Endothelial cell of umbilical vein (primary cell): ENCODE measurements around the gene ZMYM4. TPM values are rescaled to one million over a fixed set of nuclear protein-coding genes. Genes with fewer than 3 reads are reported as not detected.

ENCODE experiments used
- BruUV-seq: library from RNA; stranded (reverse); fragments of 400-500 nt; replicated peaks from 2 replicates; lab custom pipeline; 2021; lab: Mats Ljungman, UMichigan
- CTCF ChIA-PET: fragments of 300-600, 350-600 bp; sonication (Branson Sonifier 250); formaldehyde crosslinking; loops from one replicate; lab custom pipeline; 2021; ENCODE audit warnings: antibody characterized with exemption, inconsistent platforms; lab: Charles Lee
- POLR2A ChIA-PET: fragments of 300-600, 350-600 bp; sonication (Branson Sonifier 250); formaldehyde crosslinking; loops from one replicate; lab custom pipeline; 2021; ENCODE audit warnings: antibody characterized with exemption, inconsistent platforms; lab: Charles Lee
- DNase-seq: peaks from one replicate; pipeline ENCODE4 v3.0.0-alpha.2; 2011; ENCODE audit warnings: low read depth, low spot score
- FAIRE-seq: peaks from 2 replicates; lab custom pipeline; 2011; peaks lifted over from hg19 to GRCh38; lab: Jason Lieb, UNC
- H2AFZ ChIP-seq: 2 replicates; pipeline ENCODE4 v1.6.0; 2012; ENCODE audit warnings: low read depth, low read length, control low read depth, inconsistent platforms
- H3K27ac ChIP-seq: 2 replicates; pipeline ENCODE4 v1.5.1; 2011; ENCODE audit warnings: low read depth, mild to moderate bottlenecking, control low read depth, low read length, moderate library complexity; ENCODE audit not compliant: insufficient read depth
- H3K27me3 ChIP-seq, 2 experiments: 2 replicates each; pipeline versions ENCODE4 v1.6.0 to v1.6.1; 2011; ENCODE audit warnings: low read length in 2 of 2, mixed read lengths in 1 of 2; ENCODE audit not compliant: control insufficient read depth in 2 of 2, insufficient read depth in 2 of 2
- H3K36me3 ChIP-seq, 2 experiments: 2 replicates in 1 of 2; 3 replicates in 1 of 2; pipeline ENCODE4 v1.5.1; 2011; ENCODE audit warnings: low read length in 2 of 2, mild to moderate bottlenecking in 1 of 2, moderate library complexity in 1 of 2; ENCODE audit not compliant: control insufficient read depth in 2 of 2, insufficient read depth in 2 of 2; ENCODE audit errors: extremely low read depth in 1 of 2
- H3K4me1 ChIP-seq: 3 replicates; pipeline ENCODE4 v1.5.1; 2011; ENCODE audit warnings: mild to moderate bottlenecking, low read length; ENCODE audit not compliant: control insufficient read depth, insufficient read depth; ENCODE audit errors: extremely low read depth
- H3K4me2 ChIP-seq: 2 replicates; pipeline ENCODE4 v1.6.1; 2011; ENCODE audit warnings: low read length, control low read depth, mixed read lengths; ENCODE audit not compliant: insufficient read depth
- H3K4me3 ChIP-seq, 3 experiments: fragments of 200-600 bp in 1 of 3; sonication (generic), shearing (Covaris generic) in 1 of 3; replicated peaks in 1 of 3; 2 replicates each; pipeline ENCODE4 v1.5.1; 2011 to 2016; ENCODE audit warnings: control low read depth in 3 of 3, low read length in 3 of 3, mild to moderate bottlenecking in 2 of 3, inconsistent platforms in 1 of 3, low read depth in 1 of 3, moderate library complexity in 1 of 3; ENCODE audit not compliant: insufficient read depth in 1 of 3
- H3K79me2 ChIP-seq: 2 replicates; pipeline ENCODE4 v1.6.0; 2012; ENCODE audit warnings: low read length, inconsistent platforms; ENCODE audit not compliant: control insufficient read depth, insufficient read depth
- H3K9ac ChIP-seq: replicated peaks from 2 replicates; pipeline ENCODE3; 2011; ENCODE audit warnings: low read length, control low read depth; ENCODE audit not compliant: insufficient read depth; ENCODE audit errors: extremely low read depth
- H3K9me1 ChIP-seq: replicated peaks from 3 replicates; pipeline ENCODE4 v1.6.0; 2011; ENCODE audit warnings: mild to moderate bottlenecking, low read length; ENCODE audit not compliant: control insufficient read depth, insufficient read depth; ENCODE audit errors: extremely low read depth
- H3K9me3 ChIP-seq: replicated peaks from 2 replicates; pipeline ENCODE4 v1.5.1; 2012; ENCODE audit warnings: low read length, inconsistent platforms; ENCODE audit not compliant: control insufficient read depth, insufficient read depth
- H4K20me1 ChIP-seq: replicated peaks from 2 replicates; pipeline ENCODE3; 2011; ENCODE audit warnings: mild to moderate bottlenecking, low read length; ENCODE audit not compliant: control insufficient read depth, insufficient read depth; ENCODE audit errors: extremely low read depth
- EZH2 ChIP-seq: IDR thresholded peaks from 2 replicates; pipeline ENCODE4 v1.6.1; 2012; ENCODE audit warnings: borderline replicate concordance, low read depth, mild to moderate bottlenecking, moderate library complexity, low read length, inconsistent platforms; ENCODE audit not compliant: severe bottlenecking
- FOS ChIP-seq: IDR thresholded peaks from 2 replicates; pipeline ENCODE4 v1.6.1; 2011; ENCODE audit warnings: mild to moderate bottlenecking, low read length, moderate library complexity, borderline replicate concordance; ENCODE audit not compliant: insufficient read depth
- GATA2 ChIP-seq: IDR thresholded peaks from 2 replicates; pipeline ENCODE4 v1.7.0; 2011; ENCODE audit warnings: low read depth, mild to moderate bottlenecking, moderate library complexity, mixed read lengths, low read length; ENCODE audit not compliant: insufficient read length, insufficient read depth
- JUN ChIP-seq: IDR thresholded peaks from 2 replicates; pipeline ENCODE4 v1.6.1; 2011; ENCODE audit warnings: borderline replicate concordance, low read depth; ENCODE audit not compliant: insufficient read length, insufficient read depth
- MAX ChIP-seq: IDR thresholded peaks from 2 replicates; pipeline ENCODE4 v1.6.1; 2011; ENCODE audit not compliant: insufficient read depth, insufficient read length
- MYC ChIP-seq: IDR thresholded peaks from one replicate; pipeline ENCODE4 v1.6.1; 2011; ENCODE audit warnings: mild to moderate bottlenecking, low read depth, low read length
- POLR2A ChIP-seq: IDR thresholded peaks from 2 replicates; pipeline ENCODE4 v1.6.1; 2012; ENCODE audit warnings: low read depth, mild to moderate bottlenecking, control low read depth, low read length
- POLR2AphosphoS5 ChIP-seq: IDR thresholded peaks from 2 replicates; pipeline ENCODE4 v1.6.1; 2012; ENCODE audit warnings: low read depth, mild to moderate bottlenecking, control low read depth, low read length, moderate library complexity; ENCODE audit not compliant: insufficient read depth
- dilution Hi-C: fragments of 300-500 bp; cut with MboI; formaldehyde crosslinking; loops from one replicate; pipeline ENCODE4 v1.15.0; 2019; ENCODE audit warnings: low sequenced_read_pairs; ENCODE audit not compliant: extremely low pct_ligation_motif_present
- intact Hi-C: fragments of 100-400 bp; cut with micrococcal nuclease; formaldehyde crosslinking; loops from one replicate; pipeline ENCODE4 v1.10.0; 2022
- polyA plus RNA-seq, 4 experiments: library from polyadenylated mRNA; depleted of rRNA in 3 of 4; stranded (reverse) in 3 of 4; unstranded in 1 of 4; fragments of >200 nt; gene quantifications; 2 replicates each; pipeline versions ENCODE4 v1.2.1 to v1.2.3, GENCODE V29; 2011 to 2012; ENCODE audit warnings: missing spikeins in 1 of 4
- total RNA-seq: library from RNA; stranded (reverse); gene quantifications from 2 replicates; pipeline ENCODE4 v1.2.3, GENCODE V29; 2021
- TF ChIP-seq, protein P1 (sequence below), 2 donors: IDR thresholded peaks; 1 replicate in 1 of 2; 2 replicates in 1 of 2; pipeline ENCODE4 v1.5.1; 2011; ENCODE audit warnings: low read length in 2 of 2, mild to moderate bottlenecking in 2 of 2, moderate library complexity in 2 of 2, control low read depth in 1 of 2, inconsistent platforms in 1 of 2, low read depth in 1 of 2; ENCODE audit not compliant: insufficient read depth in 1 of 2; ENCODE audit errors: extremely low read depth in 1 of 2

ZMYM4 gene
- total and polyA plus RNA-seq, 2 donors (not counting 3 experiments of a cell fraction or from before 2014, with no cell fraction given), result 15.3 to 65.0 TPM

GRCh38 chr1:35439626-35440025, 171.1 kb downstream of the ZMYM4 start:
- CTCF ChIA-PET, result interaction anchor here (2.5 to 4.6 kb wide), 2 partner anchors 12 to 125 kb away, joined by 9 to 28 read pairs; no protein-coding TSS in a partner anchor
- FAIRE-seq, result peak; percentile 21

More at GRCh38 chr1:35439626-35440025, 171.1 kb downstream of the ZMYM4 start:
- Histone ChIP-seq H3K4me2 (no peak overlapping the region), H2AFZ (no peak overlapping the region), H3K9me3 (no peaks in the 10 kb centered on the region), H3K4me3 (no peak overlapping the region), H3K27ac (no peak overlapping the region), H3K36me3 (peaks cover 0 to 27% of the 10 kb centered on the region in 2 experiments), H3K27me3 (no peaks in the 10 kb centered on the region), H3K4me1 (no peaks in the 10 kb centered on the region), H3K9ac (no peak overlapping the region), H3K79me2 (no peaks in the 10 kb centered on the region), H4K20me1 (no peaks in the 10 kb centered on the region), H3K9me1 (no peaks in the 10 kb centered on the region)
- dilution Hi-C loops, result no loop called here
- TF ChIP-seq EZH2 (no peak), GATA2 (no peak), MYC (no peak), MAX (no peak), JUN (no peak), FOS (no peak), POLR2A (no peak), POLR2AphosphoS5 (no peak)
- TF ChIP-seq, protein P1, sequence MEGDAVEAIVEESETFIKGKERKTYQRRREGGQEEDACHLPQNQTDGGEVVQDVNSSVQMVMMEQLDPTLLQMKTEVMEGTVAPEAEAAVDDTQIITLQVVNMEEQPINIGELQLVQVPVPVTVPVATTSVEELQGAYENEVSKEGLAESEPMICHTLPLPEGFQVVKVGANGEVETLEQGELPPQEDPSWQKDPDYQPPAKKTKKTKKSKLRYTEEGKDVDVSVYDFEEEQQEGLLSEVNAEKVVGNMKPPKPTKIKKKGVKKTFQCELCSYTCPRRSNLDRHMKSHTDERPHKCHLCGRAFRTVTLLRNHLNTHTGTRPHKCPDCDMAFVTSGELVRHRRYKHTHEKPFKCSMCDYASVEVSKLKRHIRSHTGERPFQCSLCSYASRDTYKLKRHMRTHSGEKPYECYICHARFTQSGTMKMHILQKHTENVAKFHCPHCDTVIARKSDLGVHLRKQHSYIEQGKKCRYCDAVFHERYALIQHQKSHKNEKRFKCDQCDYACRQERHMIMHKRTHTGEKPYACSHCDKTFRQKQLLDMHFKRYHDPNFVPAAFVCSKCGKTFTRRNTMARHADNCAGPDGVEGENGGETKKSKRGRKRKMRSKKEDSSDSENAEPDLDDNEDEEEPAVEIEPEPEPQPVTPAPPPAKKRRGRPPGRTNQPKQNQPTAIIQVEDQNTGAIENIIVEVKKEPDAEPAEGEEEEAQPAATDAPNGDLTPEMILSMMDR (IDR thresholded peaks at IDR 0.05; ENCODE audit: extremely low read depth in 1 of 2, insufficient read depth in 1 of 2, low read depth in 1 of 2, low read length in 2 of 2), result no peak
- BruUV-seq, result no TSS peak
- POLR2A ChIA-PET, result no interaction called here
- DNase-seq, result no peak
- intact Hi-C loops, result no loop called here
